HepG2 (cell line): ENCODE measurements around the gene CLTCL1. TPM values are rescaled to one million over a fixed set of nuclear protein-coding genes. Genes with fewer than 3 reads are reported as not detected.
A peak's percentile ranks its signal among the peaks of the same experiment; 100 is the strongest.

ENCODE experiments used
- ARNT2 ChIP-seq: sonication (generic); formaldehyde crosslinking; IDR thresholded peaks from 2 replicates; pipeline ENCODE4 v1.8.0; 2022; ENCODE audit warnings: mild to moderate bottlenecking, low read depth, missing genetic modification reagents, moderate library complexity
- BCL3 ChIP-seq: sonication (generic); formaldehyde crosslinking; IDR thresholded peaks from 2 replicates; pipeline ENCODE4 v1.5.1; 2020; ENCODE audit warnings: mild to moderate bottlenecking, missing genetic modification reagents, moderate library complexity
- CREB3 ChIP-seq: sonication (generic); formaldehyde crosslinking; IDR thresholded peaks from 2 replicates; pipeline ENCODE4 v1.5.0; 2020; ENCODE audit warnings: missing genetic modification reagents
- GATAD1 ChIP-seq: IDR thresholded peaks from 2 replicates; pipeline ENCODE4 v1.6.1; 2016; ENCODE audit warnings: missing genetic modification reagents, missing compliant biosample characterization
- IKZF4 ChIP-seq: sonication (generic); formaldehyde crosslinking; IDR thresholded peaks from 2 replicates; pipeline ENCODE4 v1.5.1; 2020; ENCODE audit warnings: borderline replicate concordance, mild to moderate bottlenecking, low read depth, missing genetic modification reagents; ENCODE audit errors: not compliant biosample characterization
- KDM1A ChIP-seq: IDR thresholded peaks from 2 replicates; pipeline ENCODE4 v1.6.1; 2016; ENCODE audit warnings: missing compliant biosample characterization
- KDM2A ChIP-seq: sonication (generic); formaldehyde crosslinking; IDR thresholded peaks from 2 replicates; pipeline ENCODE4 v1.4.0; 2020; ENCODE audit warnings: low read depth, missing genetic modification reagents, borderline replicate concordance
- KLF16 ChIP-seq, 2 experiments: sonication (generic) in 1 of 2; formaldehyde crosslinking in 1 of 2; IDR thresholded peaks; 2 replicates each; pipeline versions ENCODE4 v1.6.1 to v1.8.0; 2016 to 2023; ENCODE audit warnings: missing genetic modification reagents in 2 of 2, missing compliant biosample characterization in 1 of 2
- NFE2 ChIP-seq: sonication (generic); formaldehyde crosslinking; IDR thresholded peaks from 2 replicates; pipeline ENCODE4 v1.4.0; 2020; ENCODE audit warnings: missing genetic modification reagents
- NFKB2 ChIP-seq: sonication (generic); formaldehyde crosslinking; IDR thresholded peaks from 2 replicates; pipeline ENCODE4 v1.4.0; 2020; ENCODE audit warnings: missing genetic modification reagents, borderline replicate concordance
- PRPF4 ChIP-seq: fragments of 200-400 bp; formaldehyde crosslinking; IDR thresholded peaks from 2 replicates; pipeline ENCODE4 v1.6.1; 2016; ENCODE audit warnings: low read length, low read depth; ENCODE audit not compliant: poor library complexity, severe bottlenecking
- SATB2 ChIP-seq: sonication (generic); formaldehyde crosslinking; IDR thresholded peaks from 2 replicates; pipeline ENCODE4 v1.5.0; 2020; ENCODE audit warnings: missing genetic modification reagents
- SIN3A ChIP-seq: IDR thresholded peaks from 2 replicates; pipeline ENCODE4 v1.6.1; 2011; ENCODE audit warnings: low read depth, mild to moderate bottlenecking, control low read depth, low read length, borderline replicate concordance
- SRSF4 ChIP-seq: fragments of 200-400 bp; formaldehyde crosslinking; IDR thresholded peaks from one replicate; pipeline ENCODE4 v1.6.1; 2018; ENCODE audit warnings: mild to moderate bottlenecking, low read depth, low read length, moderate library complexity; ENCODE audit not compliant: poor library complexity, severe bottlenecking
- TEF ChIP-seq: sonication (generic); formaldehyde crosslinking; IDR thresholded peaks from 2 replicates; pipeline ENCODE4 v1.5.0; 2020; ENCODE audit warnings: missing genetic modification reagents
- THYN1 ChIP-seq: sonication (generic); formaldehyde crosslinking; IDR thresholded peaks from 2 replicates; pipeline ENCODE4 v1.8.1; 2023; ENCODE audit warnings: low read depth, mild to moderate bottlenecking, moderate library complexity, missing genetic modification reagents, borderline replicate concordance
- ZC3H13 ChIP-seq: sonication (generic); formaldehyde crosslinking; IDR thresholded peaks from 2 replicates; pipeline ENCODE4 v1.8.1; 2023; ENCODE audit warnings: mild to moderate bottlenecking, missing genetic modification reagents, moderate library complexity
- ZNF138 ChIP-seq: sonication (generic); formaldehyde crosslinking; IDR thresholded peaks from 2 replicates; pipeline ENCODE4 v1.5.0; 2020; ENCODE audit warnings: mild to moderate bottlenecking, low read depth, missing genetic modification reagents
- ZNF20 ChIP-seq: sonication (generic); formaldehyde crosslinking; IDR thresholded peaks from 2 replicates; pipeline ENCODE4 v1.4.0; 2020; ENCODE audit warnings: mild to moderate bottlenecking, moderate library complexity, missing genetic modification reagents
- ZNF225 ChIP-seq: sonication (generic); formaldehyde crosslinking; IDR thresholded peaks from 2 replicates; pipeline ENCODE4 v1.4.0; 2020; ENCODE audit warnings: mild to moderate bottlenecking, missing genetic modification reagents
- ZNF709 ChIP-seq: sonication (generic); formaldehyde crosslinking; IDR thresholded peaks from 2 replicates; pipeline ENCODE4 v1.5.0; 2020; ENCODE audit warnings: mild to moderate bottlenecking, missing genetic modification reagents
- ZNF746 ChIP-seq: sonication (generic); formaldehyde crosslinking; IDR thresholded peaks from 2 replicates; pipeline ENCODE4 v1.8.0; 2022; ENCODE audit warnings: mild to moderate bottlenecking, missing genetic modification reagents
- ZNF816 ChIP-seq: sonication (generic); formaldehyde crosslinking; IDR thresholded peaks from 2 replicates; pipeline ENCODE4 v1.8.0; 2022; ENCODE audit warnings: missing genetic modification reagents, mild to moderate bottlenecking, borderline replicate concordance
- ZNF841 ChIP-seq: sonication (generic); formaldehyde crosslinking; IDR thresholded peaks from 2 replicates; pipeline ENCODE4 v1.8.1; 2023; ENCODE audit warnings: missing genetic modification reagents, borderline replicate concordance
- ZUFSP ChIP-seq: sonication (generic); formaldehyde crosslinking; IDR thresholded peaks from 2 replicates; pipeline ENCODE4 v1.9.0; 2021; ENCODE audit warnings: missing genetic modification reagents, mild to moderate bottlenecking, borderline replicate concordance
- polyA plus RNA-seq, 8 experiments: library from polyadenylated mRNA; depleted of rRNA in 3 of 8; stranded (reverse) in 7 of 8; unstranded in 1 of 8; fragments of >200 nt; fragmentation: Illumina TruSeq in 4 of 8; extraction: Trizol in 4 of 8; gene quantifications; 2 replicates each; pipeline versions ENCODE4 v1.2.1 to v1.2.3, GENCODE V29; 2011 to 2016; ENCODE audit warnings: low read depth in 4 of 8, missing spikeins in 1 of 8, mixed read lengths in 1 of 8; ENCODE audit not compliant: insufficient read depth in 1 of 8
- total RNA-seq, 5 experiments: library from RNA; depleted of rRNA; stranded (reverse); fragments of >200 nt; fragmentation: Illumina TruSeq; extraction: Trizol; gene quantifications; 2 replicates each; pipeline ENCODE4 v1.2.3, GENCODE V29; 2016; ENCODE audit warnings: low read depth in 1 of 5

Gene CLTCL1
- total and polyA plus RNA-seq, 2 of the 13 experiments (the other 11 are each of a cell fraction or from before 2014, with no cell fraction given): 8.1 to 10.9 TPM

GRCh38 chr22:19174106-19175025 lies 117.2 kb downstream of the CLTCL1 start (continued):
- no peak for TF ChIP-seq PRPF4
- no peak for TF ChIP-seq ZNF816 (CRISPR knock-in tag)
- TF ChIP-seq ZC3H13 (CRISPR knock-in tag): peak; percentile 55
- no peak for TF ChIP-seq KDM1A (CRISPR knock-in tag)
- peak; percentile 52; the same call in 1 of the 2 replicates for TF ChIP-seq ZNF709 (CRISPR knock-in tag)
- TF ChIP-seq ZNF841 (CRISPR knock-in tag): no peak
- TF ChIP-seq SATB2 (CRISPR knock-in tag): no peak
- TF ChIP-seq CREB3 (CRISPR knock-in tag): no peak
- no peak for TF ChIP-seq THYN1 (CRISPR knock-in tag)
- TF ChIP-seq ZNF746 (CRISPR knock-in tag): no peak
- TF ChIP-seq BCL3 (CRISPR knock-in tag): no peak
- no peak for TF ChIP-seq TEF (CRISPR knock-in tag)
- peak; percentile 74; the same call in 1 of the 2 replicates for TF ChIP-seq ARNT2 (CRISPR knock-in tag)
- TF ChIP-seq ZNF20 (CRISPR knock-in tag): no peak
- TF ChIP-seq SIN3A: no peak
- TF ChIP-seq NFE2: no peak
- no peak for TF ChIP-seq ZUFSP (CRISPR knock-in tag)
- no peak for TF ChIP-seq IKZF4 (CRISPR knock-in tag)
- no peak; the same call in 1 of the 2 replicates for TF ChIP-seq ZNF138 (CRISPR knock-in tag)
- TF ChIP-seq SRSF4: no peak
- peak; percentile 58 for TF ChIP-seq KDM2A (CRISPR knock-in tag)
- TF ChIP-seq NFKB2: peak; percentile 21; the same call in 1 of the 2 replicates
- no peak for TF ChIP-seq ZNF225 (CRISPR knock-in tag)
- no peak for TF ChIP-seq GATAD1
- 0 out of 4 replicates have a peak, but pooled peaks of 1 of the 2 experiments have one; percentile 13 for TF ChIP-seq KLF16 (CRISPR knock-in tag; IDR thresholded peaks at IDR 0.05)
